ENCODE data around the gene MYO5A.

Gene MYO5A

GRCh38 chr15:52291204-52291603, 237.5 kb downstream of the MYO5A start:
- DNase-seq (ENCODE audit: low read depth): no peak
- TF ChIP-seq CTCF (conservative IDR thresholded peaks at IDR 0.05; ENCODE audit: control insufficient read depth, insufficient read depth, low read depth, low read length): no peak
- no peak overlapping the region for H3K4me3 ChIP-seq (ENCODE audit: control insufficient read depth, low read depth, low read length)

- no peak for DNase-seq (ENCODE audit: low read depth)
- TF ChIP-seq CTCF (conservative IDR thresholded peaks at IDR 0.05; ENCODE audit: control insufficient read depth, insufficient read depth, low read depth, low read length): no peak
Measured at GRCh38 chr15:52290800-52291199, 237.9 kb downstream of the MYO5A start.

GRCh38 chr15:52290329-52290728, 238.4 kb downstream of the MYO5A start:
- no peak for TF ChIP-seq CTCF (conservative IDR thresholded peaks at IDR 0.05; ENCODE audit: control insufficient read depth, insufficient read depth, low read depth, low read length)
- DNase-seq (ENCODE audit: low read depth): no peak
- no peak overlapping the region for H3K4me3 ChIP-seq (ENCODE audit: control insufficient read depth, low read depth, low read length)

More at GRCh38 chr15:52290800-52291199, 237.9 kb downstream of the MYO5A start:
- H3K4me3 ChIP-seq (ENCODE audit: control insufficient read depth, low read depth, low read length): no peak overlapping the region

GRCh38 chr15:52289629-52290081, 239.0 kb downstream of the MYO5A start:
- H3K4me3 ChIP-seq (ENCODE audit: control insufficient read depth, low read depth, low read length): no peak overlapping the region
- no peak for TF ChIP-seq CTCF (conservative IDR thresholded peaks at IDR 0.05; ENCODE audit: control insufficient read depth, insufficient read depth, low read depth, low read length)
- no peak for DNase-seq (ENCODE audit: low read depth)

- TF ChIP-seq CTCF (conservative IDR thresholded peaks at IDR 0.05; ENCODE audit: control insufficient read depth, insufficient read depth, low read depth, low read length): no peak
- DNase-seq (ENCODE audit: low read depth): no peak
- no peak overlapping the region for H3K4me3 ChIP-seq (ENCODE audit: control insufficient read depth, low read depth, low read length)
Measured at GRCh38 chr15:52288986-52289385, 239.7 kb downstream of the MYO5A start.

GRCh38 chr15:52288051-52288942, 240.4 kb downstream of the MYO5A start:
- DNase-seq (ENCODE audit: low read depth): no peak
- TF ChIP-seq CTCF (conservative IDR thresholded peaks at IDR 0.05; ENCODE audit: control insufficient read depth, insufficient read depth, low read depth, low read length): no peak

More at GRCh38 chr15:52288051-52288942, 240.4 kb downstream of the MYO5A start:
- H3K4me3 ChIP-seq (ENCODE audit: control insufficient read depth, low read depth, low read length): no peak overlapping the region
